Nephron progenitor cell (in vitro differentiated cells): Measurements from ENCODE around the gene ZNF180.
"Not testable (repeated sequence)": the region's sequence is repeated elsewhere in the genome, so short reads cannot be mapped to it uniquely, and the experiment has no call there.

Source experiments
- DNase-seq: peaks from one replicate; pipeline ENCODE4 v3.0.0; 2021
- H3K27ac Mint-ChIP-seq: 2 replicates; pipeline ENCODE4 v1.8.0; 2021; ENCODE audit warnings: mild to moderate bottlenecking, moderate library complexity, mixed read lengths
- H3K27me3 Mint-ChIP-seq: 2 replicates; pipeline ENCODE4 v1.8.0; 2021; ENCODE audit warnings: mild to moderate bottlenecking, low read depth, mixed read lengths; ENCODE audit not compliant: poor library complexity
- H3K36me3 Mint-ChIP-seq: 2 replicates; pipeline ENCODE4 v1.8.0; 2021; ENCODE audit warnings: low read depth, mixed read lengths
- H3K4me1 Mint-ChIP-seq: 2 replicates; pipeline ENCODE4 v1.8.0; 2021; ENCODE audit warnings: mixed read lengths
- H3K4me3 Mint-ChIP-seq: 2 replicates; pipeline ENCODE4 v1.8.0; 2021; ENCODE audit warnings: mild to moderate bottlenecking, moderate library complexity, mixed read lengths
- H3K9me3 Mint-ChIP-seq: 2 replicates; pipeline ENCODE4 v1.8.0; 2021; ENCODE audit warnings: mild to moderate bottlenecking, moderate library complexity, mixed read lengths
- CTCF ChIP-seq: fragments of 200-600 bp; sonication (generic); IDR thresholded peaks from 2 replicates; pipeline ENCODE4 v1.5.0; 2021; ENCODE audit warnings: antibody characterized with exemption

ZNF180 gene

GRCh38 chr19:44539991-44540390, 39.7 kb upstream of the ZNF180 start:
- no peak for TF ChIP-seq CTCF
- Mint-ChIP-seq H3K27ac (no peak overlapping the region), H3K4me1 (no peaks in the 10 kb centered on the region), H3K36me3 (no peaks in the 10 kb centered on the region), H3K27me3 (peaks cover 6% of the 10 kb centered on the region), H3K4me3 (no peak overlapping the region), H3K9me3 (peaks cover 52% of the 10 kb centered on the region)
- no peak for DNase-seq

- H3K27me3 Mint-ChIP-seq, result peaks cover 9% of the 10 kb centered on the region
- no peak for DNase-seq
- no peak overlapping the region for H3K4me3 Mint-ChIP-seq
- peaks cover 53% of the 10 kb centered on the region for H3K9me3 Mint-ChIP-seq
- no peaks in the 10 kb centered on the region for H3K4me1 Mint-ChIP-seq
- H3K36me3 Mint-ChIP-seq, result no peaks in the 10 kb centered on the region
- TF ChIP-seq CTCF, result no peak
- no peak overlapping the region for H3K27ac Mint-ChIP-seq
These were observed 39.0 kb upstream of the ZNF180 start for GRCh38 chr19:44539236-44539826.

GRCh38 chr19:44535361-44535760, 35.0 kb upstream of the ZNF180 start:
- H3K36me3 Mint-ChIP-seq, result not testable (repeated sequence)
- peaks cover 24% of the 10 kb centered on the region for H3K27me3 Mint-ChIP-seq

GRCh38 chr19:44532819-44533218, 32.5 kb upstream of the ZNF180 start:
- peaks cover 32% of the 10 kb centered on the region for H3K27me3 Mint-ChIP-seq
- no peaks in the 10 kb centered on the region for H3K36me3 Mint-ChIP-seq
- no peak overlapping the region for H3K4me3 Mint-ChIP-seq
- H3K9me3 Mint-ChIP-seq, result peaks cover 71% of the 10 kb centered on the region
- TF ChIP-seq CTCF, result no peak
- no peaks in the 10 kb centered on the region for H3K4me1 Mint-ChIP-seq
- no peak overlapping the region for H3K27ac Mint-ChIP-seq
- no peak for DNase-seq

More at GRCh38 chr19:44535361-44535760, 35.0 kb upstream of the ZNF180 start:
- H3K27ac Mint-ChIP-seq, H3K4me1 Mint-ChIP-seq, DNase-seq, H3K4me3 Mint-ChIP-seq: not testable (repeated sequence)
- peaks cover 62% of the 10 kb centered on the region for H3K9me3 Mint-ChIP-seq

- no peak for TF ChIP-seq CTCF
- Mint-ChIP-seq H3K4me1 (no peaks in the 10 kb centered on the region), H3K27ac (no peak overlapping the region), H3K36me3 (no peaks in the 10 kb centered on the region), H3K27me3 (peaks cover 32% of the 10 kb centered on the region), H3K9me3 (peaks cover 59% of the 10 kb centered on the region), H3K4me3 (no peak overlapping the region)
- DNase-seq, result no peak
These were observed 30.5 kb upstream of the ZNF180 start for GRCh38 chr19:44530777-44531176.

GRCh38 chr19:44529536-44529935, 29.2 kb upstream of the ZNF180 start, which contains the start of gene CEACAM20:
Gene CEACAM20, minus strand, starts transcription at chr19:44529675. Its CDS starts 166 bp downstream, at chr19:44529509.
- H3K27me3 Mint-ChIP-seq, result peaks cover 27% of the 10 kb centered on the region
- H3K9me3 Mint-ChIP-seq, result peaks cover 50% of the 10 kb centered on the region
- no peaks in the 10 kb centered on the region for H3K36me3 Mint-ChIP-seq
- H3K27ac Mint-ChIP-seq, result peak within 1 kb of the TSS; percentile 2
- H3K4me1 Mint-ChIP-seq, result no peaks in the 10 kb centered on the region
- DNase-seq, result no peak
- H3K4me3 Mint-ChIP-seq, result no peak within 1 kb of the TSS
- no peak for TF ChIP-seq CTCF
